ENCODE data around the gene ZNF789.

Gene ZNF789

DNA sequence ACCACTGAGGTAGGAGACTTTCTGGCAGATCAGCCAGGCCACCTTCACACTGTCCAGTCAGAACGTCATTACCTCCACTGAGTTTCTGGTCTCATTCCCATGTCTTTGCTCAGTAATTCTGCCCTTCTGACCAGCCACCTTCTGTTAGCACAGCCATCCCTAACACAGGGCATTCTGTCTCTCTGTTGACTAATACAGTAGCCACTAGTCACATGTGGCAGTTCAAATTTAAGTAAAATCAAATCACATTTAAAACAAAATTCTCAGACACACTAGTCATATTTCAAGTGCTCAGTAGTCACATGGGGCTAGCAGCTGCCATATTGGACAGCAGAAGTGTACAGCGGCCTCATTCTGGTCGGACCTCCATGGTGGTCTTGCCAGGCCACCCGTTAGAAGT is 26.6 kb upstream of the ZNF789 start:
- Histone ChIP-seq H3K9me3 (ENCODE audit: low read length) (no peaks in the 10 kb centered on the region), H3K4me3 (ENCODE audit: low read depth, low read length, poor library complexity, severe bottlenecking) (no peak overlapping the region), H2AFZ (ENCODE audit: low read length) (no peak overlapping the region), H3K4me2 (ENCODE audit: low read length) (no peak overlapping the region), H3K9ac (ENCODE audit: low read length) (no peak overlapping the region), H3K27ac (ENCODE audit: low read depth, low read length, poor library complexity, severe bottlenecking) (no peak overlapping the region), H3K36me3 (ENCODE audit: insufficient read depth, low read length) (peaks cover 89% of the 10 kb centered on the region), H4K20me1 (ENCODE audit: insufficient read depth, low read length) (no peaks in the 10 kb centered on the region), H3K27me3 (ENCODE audit: insufficient read depth, low read length) (no peaks in the 10 kb centered on the region), H3K9me2 (ENCODE audit: low read depth, low read length) (no peaks in the 10 kb centered on the region), H3K79me2 (ENCODE audit: insufficient read depth, low read length) (no peaks in the 10 kb centered on the region), H3F3A (ENCODE audit: insufficient read depth, low read length) (no peaks in the 10 kb centered on the region), H3K4me1 (ENCODE audit: insufficient read depth, low read length, severe bottlenecking) (no peaks in the 10 kb centered on the region)
- TF ChIP-seq, protein P1, sequence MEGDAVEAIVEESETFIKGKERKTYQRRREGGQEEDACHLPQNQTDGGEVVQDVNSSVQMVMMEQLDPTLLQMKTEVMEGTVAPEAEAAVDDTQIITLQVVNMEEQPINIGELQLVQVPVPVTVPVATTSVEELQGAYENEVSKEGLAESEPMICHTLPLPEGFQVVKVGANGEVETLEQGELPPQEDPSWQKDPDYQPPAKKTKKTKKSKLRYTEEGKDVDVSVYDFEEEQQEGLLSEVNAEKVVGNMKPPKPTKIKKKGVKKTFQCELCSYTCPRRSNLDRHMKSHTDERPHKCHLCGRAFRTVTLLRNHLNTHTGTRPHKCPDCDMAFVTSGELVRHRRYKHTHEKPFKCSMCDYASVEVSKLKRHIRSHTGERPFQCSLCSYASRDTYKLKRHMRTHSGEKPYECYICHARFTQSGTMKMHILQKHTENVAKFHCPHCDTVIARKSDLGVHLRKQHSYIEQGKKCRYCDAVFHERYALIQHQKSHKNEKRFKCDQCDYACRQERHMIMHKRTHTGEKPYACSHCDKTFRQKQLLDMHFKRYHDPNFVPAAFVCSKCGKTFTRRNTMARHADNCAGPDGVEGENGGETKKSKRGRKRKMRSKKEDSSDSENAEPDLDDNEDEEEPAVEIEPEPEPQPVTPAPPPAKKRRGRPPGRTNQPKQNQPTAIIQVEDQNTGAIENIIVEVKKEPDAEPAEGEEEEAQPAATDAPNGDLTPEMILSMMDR (IDR thresholded peaks at IDR 0.05; ENCODE audit: low read length), result no peak
- TF ChIP-seq EZH2 (IDR thresholded peaks at IDR 0.05; ENCODE audit: borderline replicate concordance, low read length), result no peak

DNA sequence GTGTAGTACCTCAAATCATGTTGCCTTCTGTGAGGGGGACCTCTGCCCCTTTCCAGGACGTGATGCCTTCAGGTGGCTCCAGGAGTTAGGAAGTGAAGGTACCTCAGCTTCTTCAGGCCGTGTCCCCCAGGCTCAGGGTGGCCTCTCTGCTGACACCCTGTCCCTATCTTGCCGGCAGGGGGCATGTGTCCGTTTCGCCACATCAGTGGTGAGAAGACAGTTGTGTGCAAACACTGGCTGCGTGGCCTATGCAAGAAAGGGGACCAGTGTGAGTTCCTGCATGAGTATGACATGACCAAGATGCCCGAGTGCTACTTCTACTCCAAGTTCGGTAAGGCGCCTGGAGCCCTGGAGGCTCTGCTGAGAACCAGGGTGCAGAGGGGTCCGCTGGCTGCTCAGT is 24.7 kb upstream of the ZNF789 start:
- no peak overlapping the region for H2AFZ ChIP-seq (ENCODE audit: low read length)
- H3K4me2 ChIP-seq (ENCODE audit: low read length), result no peak overlapping the region
- H3K9me3 ChIP-seq (ENCODE audit: low read length), result no peaks in the 10 kb centered on the region
- H3K9ac ChIP-seq (ENCODE audit: low read length), result no peak overlapping the region
- H3K27me3 ChIP-seq (ENCODE audit: insufficient read depth, low read length), result no peaks in the 10 kb centered on the region
- no peaks in the 10 kb centered on the region for H4K20me1 ChIP-seq (ENCODE audit: insufficient read depth, low read length)
- H3K4me1 ChIP-seq (ENCODE audit: insufficient read depth, low read length, severe bottlenecking), result no peaks in the 10 kb centered on the region
- H3F3A ChIP-seq (ENCODE audit: insufficient read depth, low read length), result no peaks in the 10 kb centered on the region
- H3K79me2 ChIP-seq (ENCODE audit: insufficient read depth, low read length), result no peaks in the 10 kb centered on the region
- H3K36me3 ChIP-seq (ENCODE audit: insufficient read depth, low read length), result peaks cover 94% of the 10 kb centered on the region
- no peak overlapping the region for H3K4me3 ChIP-seq (ENCODE audit: low read depth, low read length, poor library complexity, severe bottlenecking)
- no peaks in the 10 kb centered on the region for H3K9me2 ChIP-seq (ENCODE audit: low read depth, low read length)
- H3K27ac ChIP-seq (ENCODE audit: low read depth, low read length, poor library complexity, severe bottlenecking), result no peak overlapping the region
- no peak for TF ChIP-seq EZH2 (IDR thresholded peaks at IDR 0.05; ENCODE audit: borderline replicate concordance, low read length)
- TF ChIP-seq, protein P1 (IDR thresholded peaks at IDR 0.05; ENCODE audit: low read length), result peak; percentile 70

DNA sequence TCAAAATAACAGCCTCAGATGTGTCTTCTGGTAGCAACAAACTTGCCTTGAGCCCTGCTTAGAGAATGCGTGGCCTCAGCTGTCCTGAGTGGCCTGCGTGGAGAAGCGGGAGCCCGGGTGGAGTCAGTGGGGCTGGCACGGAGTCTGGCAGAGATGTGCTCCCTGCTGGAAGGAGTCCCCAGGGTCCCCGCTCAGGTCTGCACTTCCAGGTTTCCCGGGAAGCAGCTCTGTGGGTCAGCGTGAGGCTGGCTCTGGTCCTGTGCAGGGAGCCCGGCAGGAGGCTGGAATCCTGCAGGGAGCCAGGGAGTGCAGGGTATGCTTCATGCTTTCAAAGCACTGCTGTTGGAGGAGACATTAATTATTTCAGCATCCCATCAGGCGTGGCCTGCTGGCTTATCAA is 23.8 kb upstream of the ZNF789 start:
- Histone ChIP-seq H3K4me3 (ENCODE audit: low read depth, low read length, poor library complexity, severe bottlenecking) (no peak overlapping the region), H3K27me3 (ENCODE audit: insufficient read depth, low read length) (no peaks in the 10 kb centered on the region), H3K9me2 (ENCODE audit: low read depth, low read length) (no peaks in the 10 kb centered on the region), H3K4me2 (ENCODE audit: low read length) (no peak overlapping the region), H3K27ac (ENCODE audit: low read depth, low read length, poor library complexity, severe bottlenecking) (no peak overlapping the region), H4K20me1 (ENCODE audit: insufficient read depth, low read length) (no peaks in the 10 kb centered on the region), H2AFZ (ENCODE audit: low read length) (no peak overlapping the region), H3K4me1 (ENCODE audit: insufficient read depth, low read length, severe bottlenecking) (no peaks in the 10 kb centered on the region), H3K9me3 (ENCODE audit: low read length) (no peaks in the 10 kb centered on the region), H3F3A (ENCODE audit: insufficient read depth, low read length) (no peaks in the 10 kb centered on the region), H3K36me3 (ENCODE audit: insufficient read depth, low read length) (peaks cover 93% of the 10 kb centered on the region), H3K79me2 (ENCODE audit: insufficient read depth, low read length) (no peaks in the 10 kb centered on the region), H3K9ac (ENCODE audit: low read length) (no peak overlapping the region)
- TF ChIP-seq EZH2 (IDR thresholded peaks at IDR 0.05; ENCODE audit: borderline replicate concordance, low read length), result no peak
- TF ChIP-seq, protein P1 (IDR thresholded peaks at IDR 0.05; ENCODE audit: low read length), result no peak

Data from OCI-LY1 (cell line).